ENCODE results near the gene SMYD3. TPM values are rescaled to one million over a fixed set of nuclear protein-coding genes. Genes with fewer than 3 reads are reported as not detected.

The SMYD3 gene
- total and polyA plus RNA-seq, 4 donors, result 10.5 to 40.1 (median 32.5) TPM

DNA sequence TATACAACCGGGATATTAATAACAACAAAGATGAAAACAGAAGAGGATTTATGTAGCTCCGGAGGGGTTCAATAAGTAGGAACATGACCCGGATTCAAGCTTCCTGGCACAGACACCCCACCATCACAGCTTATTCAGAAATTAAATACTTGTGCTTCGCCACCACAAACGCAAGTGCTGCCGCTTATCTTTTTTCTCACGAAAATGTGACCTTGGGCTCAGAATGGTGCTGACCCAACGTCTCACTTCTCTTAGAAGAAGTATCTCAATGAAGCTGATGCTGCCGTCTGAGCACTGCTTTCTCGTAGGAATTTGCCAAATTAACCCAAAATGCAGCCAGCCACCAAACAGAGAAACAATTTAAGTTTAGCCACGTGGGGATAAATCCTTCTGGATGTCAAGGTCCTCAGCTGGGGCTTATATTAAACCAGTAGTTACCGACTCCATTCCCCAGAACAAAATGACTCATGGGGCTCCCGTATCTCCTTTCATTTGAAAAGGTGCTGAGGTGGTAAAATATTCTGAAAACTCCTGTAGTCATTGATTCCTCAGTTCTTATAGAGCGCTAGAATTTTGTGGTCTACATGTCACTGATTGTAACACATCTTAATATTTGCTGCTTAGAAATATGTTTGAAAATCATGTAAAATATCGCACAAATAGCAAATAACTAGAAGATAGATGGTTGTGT, 466.7 kb downstream of the SMYD3 start:
- WGBS, 2 donors, result 78 to 83% methylated on average over 15 of the region's 15 CpGs
- no peak overlapping the region for H3K9ac ChIP-seq (ENCODE audit: insufficient read depth in 1 of 2, low read length in 2 of 2)
- no peak overlapping the region for H3K4me3 ChIP-seq
- TF ChIP-seq CTCF (IDR thresholded peaks at IDR 0.05; ENCODE audit: control extremely low read depth, extremely low read depth), result no peak
- no peak overlapping the region for H3K27ac ChIP-seq (ENCODE audit: low read depth in 1 of 2, low read length in 1 of 2)
- ATAC-seq (ENCODE audit: insufficient read depth, low FRiP score), result no peak
- no peak for DNase-seq
- H3K4me1 ChIP-seq (ENCODE audit: control insufficient read depth in 5 of 5, insufficient read depth in 5 of 5, low read length in 5 of 5), result peaks cover 0 to 2% (median 0%) of the 10 kb centered on the region in 5 donors
- no peaks in the 10 kb centered on the region for H3K36me3 ChIP-seq (ENCODE audit: control insufficient read depth in 4 of 4, insufficient read depth in 4 of 4, low read length in 4 of 4)
- H3K9me3 ChIP-seq (ENCODE audit: control insufficient read depth in 4 of 4, insufficient read depth in 3 of 4, low read length in 3 of 4), result no peaks in the 10 kb centered on the region
- no peaks in the 10 kb centered on the region for H3K27me3 ChIP-seq (ENCODE audit: control insufficient read depth in 3 of 3, insufficient read depth in 3 of 3, low read length in 2 of 3)

DNA sequence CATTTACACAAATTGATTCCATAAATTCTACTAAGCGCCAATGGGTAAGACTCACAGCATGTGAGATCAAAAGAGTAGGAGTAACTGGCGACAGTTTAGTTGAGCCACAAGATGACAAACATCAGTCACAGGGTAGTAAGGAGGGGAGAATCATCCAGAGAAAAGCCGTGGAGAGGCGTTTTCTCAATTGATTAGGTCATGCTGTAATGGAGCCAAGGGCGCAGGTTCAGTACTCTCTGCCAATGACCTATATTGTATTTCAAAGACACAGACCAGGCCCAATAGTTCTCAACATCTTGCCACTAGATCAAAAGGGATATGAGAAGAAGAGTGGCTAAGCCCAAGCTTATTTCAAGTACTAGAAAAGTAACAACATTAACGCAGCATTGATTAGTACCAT, 467.5 kb downstream of the SMYD3 start:
- ATAC-seq (ENCODE audit: insufficient read depth, low FRiP score) (no peak), DNase-seq (no peak)
- 86 to 94% methylated on average over 6 of the region's 6 CpGs for WGBS, 2 donors
- no peaks in the 10 kb centered on the region for H3K27me3 ChIP-seq (ENCODE audit: control insufficient read depth in 3 of 3, insufficient read depth in 3 of 3, low read length in 2 of 3)
- H3K27ac ChIP-seq (ENCODE audit: low read depth in 1 of 2, low read length in 1 of 2), result no peak overlapping the region
- TF ChIP-seq CTCF (IDR thresholded peaks at IDR 0.05; ENCODE audit: control extremely low read depth, extremely low read depth), result no peak
- no peak overlapping the region for H3K4me3 ChIP-seq
- no peaks in the 10 kb centered on the region for H3K36me3 ChIP-seq (ENCODE audit: control insufficient read depth in 4 of 4, insufficient read depth in 4 of 4, low read length in 4 of 4)
- H3K9me3 ChIP-seq (ENCODE audit: control insufficient read depth in 4 of 4, insufficient read depth in 3 of 4, low read length in 3 of 4), result no peaks in the 10 kb centered on the region
- peaks cover 0 to 10% (median 5%) of the 10 kb centered on the region in 5 donors for H3K4me1 ChIP-seq (ENCODE audit: control insufficient read depth in 5 of 5, insufficient read depth in 5 of 5, low read length in 5 of 5)
- H3K9ac ChIP-seq (ENCODE audit: insufficient read depth in 1 of 2, low read length in 2 of 2), result no peak overlapping the region

GRCh38 chr1:246037832-246038231, 469.2 kb downstream of the SMYD3 start:
- Histone ChIP-seq H3K27ac (ENCODE audit: low read depth in 1 of 2, low read length in 1 of 2) (no peak overlapping the region), H3K9ac (ENCODE audit: insufficient read depth in 1 of 2, low read length in 2 of 2) (no peak overlapping the region), H3K27me3 (ENCODE audit: control insufficient read depth in 3 of 3, insufficient read depth in 3 of 3, low read length in 2 of 3) (no peaks in the 10 kb centered on the region), H3K36me3 (ENCODE audit: control insufficient read depth in 4 of 4, insufficient read depth in 4 of 4, low read length in 4 of 4) (no peaks in the 10 kb centered on the region), H3K9me3 (ENCODE audit: control insufficient read depth in 4 of 4, insufficient read depth in 3 of 4, low read length in 3 of 4) (no peaks in the 10 kb centered on the region), H3K4me3 (no peak overlapping the region), H3K4me1 (ENCODE audit: control insufficient read depth in 5 of 5, insufficient read depth in 5 of 5, low read length in 5 of 5) (peaks cover 0 to 21% (median 8%) of the 10 kb centered on the region in 5 donors)
- 36 to 76% methylated on average over 1 of the region's 1 CpG for WGBS, 2 donors
- DNase-seq (peak in 1 of 3 donors; percentile 40), ATAC-seq (ENCODE audit: insufficient read depth, low FRiP score) (no peak)
- TF ChIP-seq CTCF (IDR thresholded peaks at IDR 0.05; ENCODE audit: control extremely low read depth, extremely low read depth), result no peak

GRCh38 chr1:246036175-246036574, 470.9 kb downstream of the SMYD3 start:
- Histone ChIP-seq H3K9ac (ENCODE audit: insufficient read depth in 1 of 2, low read length in 2 of 2) (no peak overlapping the region), H3K4me3 (no peak overlapping the region), H3K36me3 (ENCODE audit: control insufficient read depth in 4 of 4, insufficient read depth in 4 of 4, low read length in 4 of 4) (no peaks in the 10 kb centered on the region), H3K9me3 (ENCODE audit: control insufficient read depth in 4 of 4, insufficient read depth in 3 of 4, low read length in 3 of 4) (no peaks in the 10 kb centered on the region), H3K4me1 (ENCODE audit: control insufficient read depth in 5 of 5, insufficient read depth in 5 of 5, low read length in 5 of 5) (peaks cover 0 to 34% (median 8%) of the 10 kb centered on the region in 5 donors), H3K27me3 (ENCODE audit: control insufficient read depth in 3 of 3, insufficient read depth in 3 of 3, low read length in 2 of 3) (no peaks in the 10 kb centered on the region), H3K27ac (ENCODE audit: low read depth in 1 of 2, low read length in 1 of 2) (no peak overlapping the region)
- no peak for DNase-seq
- no peak for ATAC-seq (ENCODE audit: insufficient read depth, low FRiP score)
- WGBS, 2 donors, result 93 to 99% methylated on average over 1 of the region's 1 CpG
- TF ChIP-seq CTCF (IDR thresholded peaks at IDR 0.05; ENCODE audit: control extremely low read depth, extremely low read depth), result no peak
